K562 (cell line): ENCODE data around the gene EIF2AK2. TPM values are rescaled to one million over a fixed set of nuclear protein-coding genes. Genes with fewer than 3 reads are reported as not detected.
A peak's percentile ranks its signal among the peaks of the same experiment; 100 is the strongest.

Experiments used
- CBFB ChIP-seq: sonication (generic); formaldehyde crosslinking; IDR thresholded peaks from 2 replicates; pipeline ENCODE4 v1.4.0; 2020; ENCODE audit warnings: mild to moderate bottlenecking, missing genetic modification reagents
- CBX2 ChIP-seq: fragments of 200-600 bp; sonication (generic); IDR thresholded peaks from one replicate; pipeline ENCODE4 v1.6.1; 2012; ENCODE audit warnings: mild to moderate bottlenecking, low read length, inconsistent platforms; ENCODE audit not compliant: insufficient read depth, poor library complexity, severe bottlenecking
- CHD1 ChIP-seq: fragments of 200-600 bp; sonication (generic); IDR thresholded peaks from one replicate; pipeline ENCODE4 v1.6.1; 2012; ENCODE audit warnings: mild to moderate bottlenecking, moderate library complexity, low read length, inconsistent platforms
- CREBBP ChIP-seq: IDR thresholded peaks from one replicate; pipeline ENCODE4 v1.6.1; 2012; ENCODE audit warnings: low read depth, mild to moderate bottlenecking, control low read depth, inconsistent platforms, low read length
- CSDE1 ChIP-seq, 2 experiments: fragments of 450-650 bp; IDR thresholded peaks; 2 replicates each; pipeline ENCODE4 v1.6.1; 2016; ENCODE audit warnings: mild to moderate bottlenecking in 1 of 2
- CXXC5 ChIP-seq: fragments of 250-450 bp; sonication (Bioruptor Pico); IDR thresholded peaks from 2 replicates; pipeline ENCODE4 v1.8.0; 2022; ENCODE audit warnings: inconsistent platforms, mild to moderate bottlenecking, moderate library complexity
- DIDO1 ChIP-seq: fragments of 450-650 bp; IDR thresholded peaks from 2 replicates; pipeline ENCODE4 v1.6.1; 2016; ENCODE audit warnings: low read depth, missing biosample characterization, missing genetic modification characterization
- DPF2 ChIP-seq: fragments of 450-650 bp; IDR thresholded peaks from 2 replicates; pipeline ENCODE4 v1.6.1; 2016
- E2F6 ChIP-seq, 2 experiments: IDR thresholded peaks; 2 replicates each; pipeline ENCODE4 v1.6.1; 2011; ENCODE audit warnings: borderline replicate concordance in 1 of 2, control low read depth in 1 of 2, low read depth in 1 of 2, low read length in 1 of 2, mild to moderate bottlenecking in 1 of 2, mixed read lengths in 1 of 2, moderate library complexity in 1 of 2; ENCODE audit not compliant: insufficient read depth in 1 of 2, insufficient read length in 1 of 2, poor library complexity in 1 of 2, severe bottlenecking in 1 of 2; ENCODE audit errors: extremely low read depth in 1 of 2
- FOXA1 ChIP-seq: fragments of 450-650 bp; IDR thresholded peaks from 2 replicates; pipeline ENCODE4 v1.6.1; 2016; ENCODE audit warnings: mild to moderate bottlenecking, borderline replicate concordance
- GABPA ChIP-seq: fragments of 200-800 bp; sonication (Bioruptor generic); conservative IDR thresholded peaks from 2 replicates; pipeline ENCODE4 v1.6.1; 2016; ENCODE audit warnings: low read depth, missing genetic modification characterization, missing compliant biosample characterization
- HDAC2 ChIP-seq: fragments of 450-650 bp; IDR thresholded peaks from 2 replicates; pipeline ENCODE4 v1.6.1; 2016; ENCODE audit warnings: mild to moderate bottlenecking
- HES1 ChIP-seq: fragments of 450-650 bp; IDR thresholded peaks from 2 replicates; pipeline ENCODE4 v1.6.1; 2016; ENCODE audit warnings: low read depth, mild to moderate bottlenecking, moderate library complexity
- ILF3 ChIP-seq: fragments of 450-650 bp; IDR thresholded peaks from 2 replicates; pipeline ENCODE4 v1.6.1; 2018; ENCODE audit warnings: antibody characterized with exemption, mild to moderate bottlenecking, moderate library complexity, borderline replicate concordance
- KDM5B ChIP-seq: fragments of 200-600 bp; sonication (generic); IDR thresholded peaks from 2 replicates; pipeline ENCODE4 v1.6.1; 2012; ENCODE audit warnings: low read depth, mild to moderate bottlenecking, moderate library complexity, low read length, control low read depth, inconsistent platforms; ENCODE audit not compliant: insufficient replicate concordance
- MECOM ChIP-seq: fragments of 250-450 bp; sonication (Bioruptor Pico); IDR thresholded peaks from 2 replicates; pipeline ENCODE4 v1.8.0; 2022; ENCODE audit warnings: inconsistent platforms
- MTA3 ChIP-seq: fragments of 450-650 bp; formaldehyde crosslinking; IDR thresholded peaks from 2 replicates; pipeline ENCODE4 v1.6.1; 2017; ENCODE audit warnings: mild to moderate bottlenecking, borderline replicate concordance
- NUFIP1 ChIP-seq: fragments of 450-650 bp; IDR thresholded peaks from 2 replicates; pipeline ENCODE4 v1.6.1; 2018; ENCODE audit not compliant: partially characterized antibody
- PHF8 ChIP-seq: fragments of 200-600 bp; sonication (generic); IDR thresholded peaks from 2 replicates; pipeline ENCODE4 v1.6.1; 2012; ENCODE audit warnings: mixed run types, mild to moderate bottlenecking, inconsistent platforms, low read length, moderate library complexity, borderline replicate concordance
- RBFOX2 ChIP-seq: fragments of 200-400 bp; formaldehyde crosslinking; IDR thresholded peaks from 2 replicates; pipeline ENCODE4 v1.6.1; 2017; ENCODE audit warnings: low read depth, mild to moderate bottlenecking, low read length, moderate library complexity
- SMAD1 ChIP-seq: fragments of 150-350 bp; IDR thresholded peaks from 2 replicates; pipeline ENCODE4 v1.6.1; 2014; ENCODE audit warnings: low read length, low read depth; ENCODE audit not compliant: partially characterized antibody
- SREBF1 ChIP-seq: fragments of 150-350 bp; IDR thresholded peaks from 2 replicates; pipeline ENCODE4 v1.6.1; 2014; ENCODE audit warnings: antibody characterized with exemption, low read depth, low read length, borderline replicate concordance
- SUPT5H ChIP-seq: fragments of 450-650 bp; IDR thresholded peaks from 2 replicates; pipeline ENCODE4 v1.6.1; 2016
- TAF7 ChIP-seq: fragments of 450-650 bp; IDR thresholded peaks from 2 replicates; pipeline ENCODE4 v1.6.1; 2016; ENCODE audit warnings: missing genetic modification characterization, missing compliant biosample characterization
- TBL1XR1 ChIP-seq, 2 experiments: IDR thresholded peaks; 2 replicates each; pipeline ENCODE4 v1.6.1; 2012; ENCODE audit warnings: improper control_type of control experiment in 2 of 2, low read length in 2 of 2, mild to moderate bottlenecking in 1 of 2
- ZNF184 ChIP-seq: sonication (generic); formaldehyde crosslinking; IDR thresholded peaks from 2 replicates; pipeline ENCODE4 v1.5.0; 2020; ENCODE audit warnings: missing genetic modification reagents
- ZNF408 ChIP-seq: fragments of 250-450 bp; sonication (Bioruptor Pico); IDR thresholded peaks from 2 replicates; pipeline ENCODE4 v1.4.0; 2020; ENCODE audit warnings: low read depth, mild to moderate bottlenecking, moderate library complexity
- ZNF695 ChIP-seq: fragments of 450-650 bp; formaldehyde crosslinking; IDR thresholded peaks from 2 replicates; pipeline ENCODE4 v1.4.0; 2020; ENCODE audit warnings: mild to moderate bottlenecking, moderate library complexity
- ZNF717 ChIP-seq: fragments of 250-450 bp; sonication (Bioruptor Pico); IDR thresholded peaks from 2 replicates; pipeline ENCODE4 v1.5.0; 2021
- polyA plus RNA-seq, 8 experiments: library from polyadenylated mRNA; depleted of rRNA in 4 of 8; stranded (reverse) in 5 of 8; unstranded in 3 of 8; fragments of >200 nt; fragmentation: Nextera tagmentation in 2 of 8; fragmentation: Illumina TruSeq in 1 of 8; extraction: Ambion mirVana in 2 of 8; extraction: Trizol in 1 of 8; gene quantifications; 2 replicates each; pipeline versions ENCODE4 v1.2.1 to v1.2.3, GENCODE V29; 2011 to 2014; ENCODE audit warnings: inconsistent platforms in 1 of 8, missing spikeins in 1 of 8
- total RNA-seq, 7 experiments: library from RNA; depleted of rRNA in 6 of 7; stranded (reverse); fragments of >200 nt in 6 of 7; fragmentation: Illumina TruSeq in 2 of 7; extraction: Trizol in 2 of 7; gene quantifications; 2 replicates each; pipeline versions ENCODE4 v1.2.1 to v1.2.3, GENCODE V29; 2011 to 2021; ENCODE audit warnings: low replicate concordance in 1 of 7

Gene EIF2AK2
- total and polyA plus RNA-seq, 9 of the 15 experiments (the other 6 are each of a cell fraction or from before 2014, with no cell fraction given), result 3.8 to 19.5 (median 13.3) TPM

- TF ChIP-seq HDAC2, result no peak
- TF ChIP-seq RBFOX2, result peak; percentile 93
- no peak for TF ChIP-seq HES1
- no peak for TF ChIP-seq ILF3
- peak; percentile 89; the same call in 1 of the 2 replicates for TF ChIP-seq PHF8
- peak; percentile 59 for TF ChIP-seq NUFIP1
- TF ChIP-seq SREBF1, result no peak
- no peak for TF ChIP-seq KDM5B
- TF ChIP-seq CBFB (CRISPR knock-in tag), result no peak
- TF ChIP-seq CSDE1 (IDR thresholded peaks at IDR 0.05), result no peak
- TF ChIP-seq TAF7, result peak; percentile 40; the same call in 1 of the 2 replicates
- no peak for TF ChIP-seq ZNF184 (CRISPR knock-in tag)
- no peak for TF ChIP-seq MECOM (CRISPR knock-in tag)
- TF ChIP-seq FOXA1, result no peak
- TF ChIP-seq ZNF717 (CRISPR knock-in tag), result no peak
- no peak for TF ChIP-seq CREBBP
- TF ChIP-seq ZNF695 (CRISPR knock-in tag), result no peak
- 0 out of 4 replicates have a peak, but pooled peaks of 1 of the 2 experiments have one; percentile 12 for TF ChIP-seq TBL1XR1 (IDR thresholded peaks at IDR 0.05; ENCODE audit: low read length in 2 of 2)
- TF ChIP-seq CHD1, result peak; percentile 38
- peak; percentile 83 for TF ChIP-seq CXXC5 (CRISPR knock-in tag)
- peak; percentile 93 for TF ChIP-seq GABPA
- TF ChIP-seq E2F6 (IDR thresholded peaks at IDR 0.05; ENCODE audit: borderline replicate concordance in 1 of 2, extremely low read depth in 1 of 2, insufficient read depth in 1 of 2, insufficient read length in 1 of 2, low read depth in 1 of 2, low read length in 1 of 2, poor library complexity in 1 of 2, severe bottlenecking in 1 of 2), result peak; percentile 67 to 83
- peak; percentile 92 for TF ChIP-seq SUPT5H
- TF ChIP-seq CBX2, result no peak
- TF ChIP-seq ZNF408 (CRISPR knock-in tag), result no peak
- TF ChIP-seq MTA3, result 0 out of 2 replicates have a peak, but pooled peaks have one; percentile 33
- no peak for TF ChIP-seq DIDO1
- TF ChIP-seq DPF2, result no peak
- TF ChIP-seq SMAD1, result no peak
These were observed 39.8 kb upstream of the EIF2AK2 start, which contains the start of gene CEBPZOS (continued) for GRCh38 chr2:37196320-37197195.
